Head of caudate nucleus (tissue), 42 donors: ENCODE results near the gene GSE1.

Experiments used
- DNase-seq, 42 donors: peaks; one replicate each; pipeline versions ENCODE4 v3.0.0 to v3.0.0-alpha.2; 2020 to 2021; ENCODE audit warnings: mixed read lengths in 7 of 42
- intact Hi-C: fragments of 100-400 bp; cut with DNase I; formaldehyde crosslinking; loops from one replicate; pipeline ENCODE4 v1.15.0; 2022

The GSE1 gene

GRCh38 chr16:85624646-85625045 lies 11.5 kb downstream of the GSE1 start:
- intact Hi-C loops = no loop called here
- no peak for DNase-seq

- no peak for DNase-seq
- intact Hi-C loops = no loop called here
Observed at GRCh38 chr16:85625053-85625452, 11.9 kb downstream of the GSE1 start.

GRCh38 chr16:85625485-85626117 lies 12.5 kb downstream of the GSE1 start:
- intact Hi-C loops = no loop called here
- DNase-seq = no peak

GRCh38 chr16:85626191-85626981 lies 13.3 kb downstream of the GSE1 start:
- intact Hi-C loops = no loop called here
- peak in 2 of 42 donors; percentile 23 to 56 for DNase-seq

- intact Hi-C loops = no loop called here
- DNase-seq = no peak
Observed at GRCh38 chr16:85627089-85627488, 14.0 kb downstream of the GSE1 start.

- DNase-seq = no peak
- intact Hi-C loops = no loop called here
Observed at GRCh38 chr16:85627526-85628264, 14.6 kb downstream of the GSE1 start.

GRCh38 chr16:85628265-85628556 lies 15.1 kb downstream of the GSE1 start:
- no peak for DNase-seq
- intact Hi-C loops = no loop called here

GRCh38 chr16:85628645-85629044 lies 15.5 kb downstream of the GSE1 start:
- intact Hi-C loops = no loop called here

GRCh38 chr16:85629326-85629725 lies 16.2 kb downstream of the GSE1 start:
- intact Hi-C loops = no loop called here
- DNase-seq = peak in 2 of 42 donors; percentile 50 to 60

More at GRCh38 chr16:85628645-85629044, 15.5 kb downstream of the GSE1 start:
- no peak for DNase-seq

GRCh38 chr16:85629853-85630252 lies 16.7 kb downstream of the GSE1 start:
- DNase-seq = no peak

GRCh38 chr16:85631230-85631629 lies 18.1 kb downstream of the GSE1 start:
- intact Hi-C loops = no loop called here
- no peak for DNase-seq

More at GRCh38 chr16:85629853-85630252, 16.7 kb downstream of the GSE1 start:
- intact Hi-C loops = no loop called here

GRCh38 chr16:85631802-85632393 lies 18.8 kb downstream of the GSE1 start:
- DNase-seq = peak in 3 of 42 donors; percentile 16 to 35 (median 31)
- intact Hi-C loops = no loop called here

- DNase-seq = no peak
- intact Hi-C loops = no loop called here
Observed at GRCh38 chr16:85632709-85633437, 19.8 kb downstream of the GSE1 start.

- intact Hi-C loops = no loop called here
- DNase-seq = no peak
Observed at GRCh38 chr16:85633438-85633743, 20.3 kb downstream of the GSE1 start.

- intact Hi-C loops = no loop called here
- no peak for DNase-seq
Observed at GRCh38 chr16:85633888-85634287, 20.8 kb downstream of the GSE1 start.

GRCh38 chr16:85634747-85635544 lies 21.8 kb downstream of the GSE1 start:
- intact Hi-C loops = no loop called here
- DNase-seq = no peak

- DNase-seq = no peak
- intact Hi-C loops = no loop called here
Observed at GRCh38 chr16:85635545-85636140, 22.5 kb downstream of the GSE1 start.

- no peak for DNase-seq
- intact Hi-C loops = no loop called here
Observed at GRCh38 chr16:85636234-85636812, 23.2 kb downstream of the GSE1 start.
